DND-41 (cell line): ENCODE data around the gene GIPC3.

ENCODE experiments used
- ATAC-seq: fragments of 200-7000 bp; cut with Tn5 transposase; 3 replicates; pipeline ENCODE4 v1.9.1; 2021; ENCODE audit warnings: low read depth; ENCODE audit not compliant: insufficient read depth
- DNase-seq: peaks from one replicate; pipeline ENCODE4 v3.0.0-alpha.2; 2020
- H2AFZ ChIP-seq: 2 replicates; pipeline ENCODE4 v1.6.0; 2012; ENCODE audit warnings: low read depth, low read length
- H3K27ac ChIP-seq: 2 replicates; pipeline ENCODE4 v1.5.1; 2012; ENCODE audit warnings: low read length, inconsistent platforms
- H3K27me3 ChIP-seq: fragments of 200-600 bp; sonication (generic); 2 replicates; pipeline ENCODE4 v1.6.0; 2012; ENCODE audit warnings: low read length, mild to moderate bottlenecking, inconsistent platforms; ENCODE audit not compliant: insufficient read depth, poor library complexity
- H3K36me3 ChIP-seq: 2 replicates; pipeline ENCODE4 v1.5.1; 2012; ENCODE audit warnings: low read length, inconsistent platforms; ENCODE audit not compliant: insufficient read depth
- H3K4me1 ChIP-seq: 2 replicates; pipeline ENCODE4 v1.5.1; 2012; ENCODE audit warnings: mild to moderate bottlenecking, low read length; ENCODE audit not compliant: insufficient read depth
- H3K4me2 ChIP-seq: 2 replicates; pipeline ENCODE4 v1.6.0; 2012; ENCODE audit warnings: mild to moderate bottlenecking, moderate library complexity, low read length, inconsistent platforms; ENCODE audit not compliant: insufficient read depth
- H3K4me3 ChIP-seq, 2 experiments: fragments of 200-600 bp in 1 of 2; shearing (Covaris generic) in 1 of 2; 2 replicates each; pipeline ENCODE4 v1.5.1; 2012 to 2016; ENCODE audit warnings: inconsistent platforms in 2 of 2, low read length in 2 of 2, mild to moderate bottlenecking in 2 of 2, low read depth in 1 of 2, moderate library complexity in 1 of 2
- H3K79me2 ChIP-seq: 2 replicates; pipeline ENCODE4 v1.6.0; 2012; ENCODE audit warnings: low read length, inconsistent platforms; ENCODE audit not compliant: insufficient read depth
- H3K9ac ChIP-seq: 2 replicates; pipeline ENCODE4 v1.6.0; 2012; ENCODE audit warnings: low read depth, mild to moderate bottlenecking, inconsistent platforms, low read length, moderate library complexity
- H3K9me3 ChIP-seq: 2 replicates; pipeline ENCODE4 v1.5.1; 2012; ENCODE audit warnings: low read length, moderate library complexity, mild to moderate bottlenecking, inconsistent platforms; ENCODE audit not compliant: insufficient read depth, severe bottlenecking
- H4K20me1 ChIP-seq: 2 replicates; pipeline ENCODE4 v1.6.0; 2012; ENCODE audit warnings: low read length; ENCODE audit not compliant: insufficient read depth
- EZH2 ChIP-seq: IDR thresholded peaks from 3 replicates; pipeline ENCODE4 v1.6.1; 2012; ENCODE audit warnings: borderline replicate concordance, low read depth, mild to moderate bottlenecking, moderate library complexity, low read length, inconsistent platforms; ENCODE audit not compliant: severe bottlenecking
- TF ChIP-seq, protein P1 (sequence below): IDR thresholded peaks from 2 replicates; pipeline ENCODE4 v1.5.1; 2012; ENCODE audit warnings: borderline replicate concordance, low read length, moderate library complexity, mild to moderate bottlenecking; ENCODE audit not compliant: poor library complexity, severe bottlenecking; ENCODE audit errors: extremely low read depth

GIPC3 gene

DNA sequence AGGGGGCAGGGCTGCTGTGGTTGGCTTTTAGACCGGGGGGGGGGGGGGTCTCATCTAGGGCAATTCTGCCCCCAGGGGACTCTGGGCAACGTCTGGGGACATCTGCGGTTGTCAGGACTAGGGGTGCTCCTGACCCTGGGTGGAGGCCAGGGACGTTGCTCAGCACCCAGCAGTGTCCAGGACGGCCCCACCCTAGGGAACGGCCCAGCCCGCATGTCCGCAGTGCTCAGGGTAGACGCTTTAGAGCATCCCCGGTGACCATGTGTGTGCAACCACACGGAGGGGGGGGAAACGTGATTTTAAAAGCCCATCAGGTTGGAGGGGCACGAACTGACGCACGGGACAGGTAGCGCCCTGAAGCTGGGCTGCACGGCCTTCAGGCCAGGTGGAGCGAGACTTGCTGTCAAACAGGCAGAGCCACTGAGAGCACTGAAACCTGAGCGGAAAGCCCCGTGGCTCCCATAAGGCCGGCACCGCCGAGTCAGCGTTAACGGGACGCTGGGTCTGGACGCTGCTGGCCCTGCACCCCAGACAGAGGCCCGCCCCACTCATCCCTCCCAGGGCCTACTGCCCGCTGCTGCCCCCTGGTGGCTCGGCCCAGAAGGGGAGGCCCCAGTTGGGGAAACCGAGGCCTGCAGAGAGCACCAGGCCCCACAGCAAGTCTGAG is 33.0 kb downstream of the GIPC3 start:
- H3K36me3 ChIP-seq, result peaks cover 68% of the 10 kb centered on the region
- TF ChIP-seq EZH2, result no peak
- TF ChIP-seq, protein P1, sequence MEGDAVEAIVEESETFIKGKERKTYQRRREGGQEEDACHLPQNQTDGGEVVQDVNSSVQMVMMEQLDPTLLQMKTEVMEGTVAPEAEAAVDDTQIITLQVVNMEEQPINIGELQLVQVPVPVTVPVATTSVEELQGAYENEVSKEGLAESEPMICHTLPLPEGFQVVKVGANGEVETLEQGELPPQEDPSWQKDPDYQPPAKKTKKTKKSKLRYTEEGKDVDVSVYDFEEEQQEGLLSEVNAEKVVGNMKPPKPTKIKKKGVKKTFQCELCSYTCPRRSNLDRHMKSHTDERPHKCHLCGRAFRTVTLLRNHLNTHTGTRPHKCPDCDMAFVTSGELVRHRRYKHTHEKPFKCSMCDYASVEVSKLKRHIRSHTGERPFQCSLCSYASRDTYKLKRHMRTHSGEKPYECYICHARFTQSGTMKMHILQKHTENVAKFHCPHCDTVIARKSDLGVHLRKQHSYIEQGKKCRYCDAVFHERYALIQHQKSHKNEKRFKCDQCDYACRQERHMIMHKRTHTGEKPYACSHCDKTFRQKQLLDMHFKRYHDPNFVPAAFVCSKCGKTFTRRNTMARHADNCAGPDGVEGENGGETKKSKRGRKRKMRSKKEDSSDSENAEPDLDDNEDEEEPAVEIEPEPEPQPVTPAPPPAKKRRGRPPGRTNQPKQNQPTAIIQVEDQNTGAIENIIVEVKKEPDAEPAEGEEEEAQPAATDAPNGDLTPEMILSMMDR, result peak; percentile 80
- H3K4me3 ChIP-seq, result no peak overlapping the region
- no peak overlapping the region for H3K27ac ChIP-seq
- H3K9me3 ChIP-seq, result no peaks in the 10 kb centered on the region
- no peaks in the 10 kb centered on the region for H3K27me3 ChIP-seq
- ATAC-seq (no peak; the same call in 2 of the 3 replicates), DNase-seq (peak; percentile 23)
- no peaks in the 10 kb centered on the region for H3K4me1 ChIP-seq
- H2AFZ ChIP-seq, result no peak overlapping the region
- H4K20me1 ChIP-seq, result peaks cover 5% of the 10 kb centered on the region; the same call in 1 of the 2 replicates
- no peak overlapping the region for H3K9ac ChIP-seq
- no peak overlapping the region for H3K4me2 ChIP-seq
- H3K79me2 ChIP-seq, result peaks cover 3% of the 10 kb centered on the region; the same call in 1 of the 2 replicates

DNA sequence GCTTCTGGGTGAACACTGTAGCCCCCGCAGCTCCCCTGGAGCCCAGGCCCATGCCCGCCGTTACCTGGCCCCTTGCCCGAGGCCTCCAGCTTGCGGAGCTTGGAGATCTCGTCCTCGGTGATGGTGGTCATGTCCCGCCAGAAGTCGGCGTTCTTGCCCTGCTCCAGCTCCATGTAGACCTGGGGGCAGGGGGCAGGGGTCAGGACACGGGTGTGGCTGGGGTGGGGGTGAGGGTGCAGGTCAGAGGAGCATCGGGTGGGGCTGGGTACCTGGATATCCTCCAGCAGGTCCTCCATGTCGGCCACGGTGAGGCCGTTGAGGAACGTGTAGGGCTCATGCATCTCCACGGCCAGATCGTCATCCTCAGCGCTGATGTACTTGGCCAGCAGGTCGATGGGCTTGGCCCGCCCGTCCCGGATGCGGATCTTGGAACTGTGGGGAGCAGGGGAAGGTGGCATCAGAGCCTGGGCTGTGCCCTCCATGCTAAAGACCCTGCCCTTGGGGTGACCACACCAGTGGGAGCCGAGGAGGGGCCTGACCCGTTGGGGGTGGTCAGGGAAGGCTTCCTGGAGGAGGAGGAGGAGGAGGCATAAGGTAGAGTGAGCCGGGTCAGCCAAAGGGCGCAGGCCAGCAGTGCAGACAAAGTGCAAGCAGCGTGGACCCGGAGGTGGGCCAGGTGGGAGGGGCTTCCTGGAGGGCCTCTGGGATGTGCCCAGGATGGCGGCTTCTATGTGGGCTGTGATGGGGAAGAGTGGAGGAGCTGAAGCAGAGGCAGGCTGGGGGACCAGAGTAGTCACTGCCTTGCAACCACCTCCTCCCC is 33.7 kb downstream of the GIPC3 start:
- peaks cover 68% of the 10 kb centered on the region for H3K36me3 ChIP-seq
- peaks cover 5% of the 10 kb centered on the region for H3K79me2 ChIP-seq
- H3K9ac ChIP-seq, result no peak overlapping the region
- H3K4me2 ChIP-seq, result no peak overlapping the region
- ATAC-seq, result no peak
- H4K20me1 ChIP-seq, result peaks cover 10% of the 10 kb centered on the region; the same call in 1 of the 2 replicates
- H3K4me3 ChIP-seq, result no peak overlapping the region
- H3K27me3 ChIP-seq, result no peaks in the 10 kb centered on the region
- H3K4me1 ChIP-seq, result peaks cover 5% of the 10 kb centered on the region
- no peaks in the 10 kb centered on the region for H3K9me3 ChIP-seq
- DNase-seq, result no peak
- H3K27ac ChIP-seq, result no peak overlapping the region
- TF ChIP-seq, protein P1, result no peak
- no peak for TF ChIP-seq EZH2
- no peak overlapping the region for H2AFZ ChIP-seq

DNA sequence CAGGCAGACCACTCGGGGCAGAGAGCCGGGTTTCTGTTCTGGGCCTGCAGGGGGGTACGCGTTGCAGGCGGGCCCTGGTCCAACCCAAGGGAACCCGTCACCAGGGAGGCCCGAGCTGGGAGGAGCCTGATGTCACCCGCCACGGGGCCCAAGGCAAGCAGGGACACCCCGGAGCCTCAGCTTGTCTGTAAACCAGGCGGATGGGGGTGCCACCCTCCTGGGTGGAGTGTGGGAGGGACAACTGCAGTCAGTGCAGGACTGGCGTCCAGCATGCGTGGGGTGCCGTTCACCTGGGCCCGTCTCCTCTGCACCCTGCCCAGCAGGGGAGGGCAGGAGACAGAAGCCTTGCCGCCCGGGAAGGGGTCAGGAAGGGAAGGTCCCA is 34.3 kb downstream of the GIPC3 start:
- H3K4me1 ChIP-seq, result peaks cover 11% of the 10 kb centered on the region
- H3K9me3 ChIP-seq, result no peaks in the 10 kb centered on the region
- peaks cover 11% of the 10 kb centered on the region for H3K79me2 ChIP-seq
- H2AFZ ChIP-seq, result no peak overlapping the region
- peaks cover 66% of the 10 kb centered on the region for H3K36me3 ChIP-seq
- no peak overlapping the region for H3K4me3 ChIP-seq
- H4K20me1 ChIP-seq, result peaks cover 14% of the 10 kb centered on the region; the same call in 1 of the 2 replicates
- no peak for DNase-seq
- 0 out of 3 replicates have a peak, but pooled peaks have one; percentile 20 for ATAC-seq
- no peaks in the 10 kb centered on the region for H3K27me3 ChIP-seq
- TF ChIP-seq, protein P1, result no peak
- H3K9ac ChIP-seq, result no peak overlapping the region
- H3K27ac ChIP-seq, result no peak overlapping the region
- no peak overlapping the region for H3K4me2 ChIP-seq
